IPS-NIHi11 (cell line): ENCODE results near the gene CYBC1.
"Not testable (repeated sequence)": the region's sequence is repeated elsewhere in the genome, so short reads cannot be mapped to it uniquely, and the experiment has no call there.

Experiments
- DNase-seq: peaks from one replicate; pipeline ENCODE4 v3.0.0; 2012; ENCODE audit warnings: mixed read lengths, low spot score

The CYBC1 gene

GRCh38 chr17:82477934-82478333 is 27.4 kb upstream of the CYBC1 start:
- no peak for DNase-seq

GRCh38 chr17:82475458-82475857 is 24.9 kb upstream of the CYBC1 start:
- DNase-seq: no peak

- DNase-seq: no peak
Measured at GRCh38 chr17:82474223-82475010, 23.9 kb upstream of the CYBC1 start.

GRCh38 chr17:82470065-82470464 is 19.5 kb upstream of the CYBC1 start:
- no peak for DNase-seq

- DNase-seq: no peak
Measured at GRCh38 chr17:82468692-82469091, 18.1 kb upstream of the CYBC1 start.

GRCh38 chr17:82465023-82465603 is 14.6 kb upstream of the CYBC1 start:
- no peak for DNase-seq

GRCh38 chr17:82464567-82464929 is 14.0 kb upstream of the CYBC1 start:
- no peak for DNase-seq

- DNase-seq: no peak
Measured at GRCh38 chr17:82463925-82464566, 13.5 kb upstream of the CYBC1 start.

- no peak for DNase-seq
Measured at GRCh38 chr17:82463391-82463790, 12.8 kb upstream of the CYBC1 start.

GRCh38 chr17:82461827-82462524 is 11.4 kb upstream of the CYBC1 start:
- no peak for DNase-seq

- not testable (repeated sequence) for DNase-seq
Measured at GRCh38 chr17:82459936-82460335, 9.4 kb upstream of the CYBC1 start.

GRCh38 chr17:82458885-82459424 is 8.4 kb upstream of the CYBC1 start:
- peak; percentile 48 for DNase-seq

- peak; percentile 100 for DNase-seq
Measured at GRCh38 chr17:82458179-82458884, 7.8 kb upstream of the CYBC1 start, which contains the start of gene NARF. NARF (plus strand) TSS chr17:82458741; CDS start chr17:82458804, 63 bp downstream.

- DNase-seq: no peak
Measured at GRCh38 chr17:82457929-82458178, 7.3 kb upstream of the CYBC1 start.

GRCh38 chr17:82457073-82457928 is 6.7 kb upstream of the CYBC1 start:
- DNase-seq: no peak

GRCh38 chr17:82453706-82454105 is 3.2 kb upstream of the CYBC1 start:
- not testable (repeated sequence) for DNase-seq

- not testable (repeated sequence) for DNase-seq
Measured at GRCh38 chr17:82453151-82453550, 2.6 kb upstream of the CYBC1 start.

GRCh38 chr17:82452162-82452561 is 1.6 kb upstream of the CYBC1 start:
- DNase-seq: no peak

GRCh38 chr17:82449883-82450356 is 632 bp downstream of the CYBC1 start:
- no peak for DNase-seq

GRCh38 chr17:82449131-82449882 is 1.2 kb downstream of the CYBC1 start:
- peak; percentile 49 for DNase-seq
